Measurements from ENCODE around the gene LHFPL3.

GRCh38 chr7:104572554-104572953 lies 244.2 kb downstream of the LHFPL3 start:
- TF ChIP-seq CTCF (IDR thresholded peaks at IDR 0.05) (no peak), POLR2A (IDR thresholded peaks at IDR 0.05) (no peak)
